Stomach (tissue), 4 donors: Measurements from ENCODE around the gene GNB5.

Experiments
- EP300 ChIP-seq: sonication (generic); formaldehyde crosslinking; IDR thresholded peaks from one replicate; pipeline ENCODE4 v1.6.1; 2017; ENCODE audit warnings: antibody characterized with exemption
- TF ChIP-seq, protein P1 (sequence below), 7 experiments: fragments of 450-650 bp in 4 of 7; fragments of 200-600 bp in 3 of 7; sonication (generic) in 3 of 7; IDR thresholded peaks; one replicate each; pipeline ENCODE4 v1.5.1; 2016 to 2019; ENCODE audit warnings: antibody characterized with exemption in 7 of 7, control low read depth in 2 of 7, mild to moderate bottlenecking in 1 of 7

DNA sequence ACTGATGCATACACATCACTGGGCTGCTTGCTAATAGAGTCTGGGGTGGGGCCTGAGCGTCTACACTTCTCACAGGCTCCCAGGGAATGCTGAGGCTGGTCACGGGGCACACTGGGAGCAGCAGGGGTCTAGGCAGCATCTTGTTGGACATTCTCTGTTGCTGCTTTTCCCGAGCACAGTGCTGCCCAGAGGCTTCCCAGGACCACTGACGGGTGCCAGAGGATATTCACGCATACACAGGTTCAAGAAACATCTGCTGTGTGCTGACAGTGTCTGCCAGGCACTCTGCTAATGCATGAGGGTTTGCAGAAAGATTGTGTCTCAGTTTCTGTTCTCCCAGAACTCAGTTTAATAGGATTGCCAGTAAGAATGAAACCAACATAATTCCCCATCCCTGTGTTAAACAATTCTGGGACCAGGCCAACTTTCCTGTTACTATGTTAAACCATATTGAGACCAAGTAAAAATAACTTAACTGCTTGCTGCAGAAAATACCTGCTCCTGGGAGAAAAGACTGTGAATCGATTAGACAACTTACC, 54.7 kb downstream of the GNB5 start:
- TF ChIP-seq, protein P1, sequence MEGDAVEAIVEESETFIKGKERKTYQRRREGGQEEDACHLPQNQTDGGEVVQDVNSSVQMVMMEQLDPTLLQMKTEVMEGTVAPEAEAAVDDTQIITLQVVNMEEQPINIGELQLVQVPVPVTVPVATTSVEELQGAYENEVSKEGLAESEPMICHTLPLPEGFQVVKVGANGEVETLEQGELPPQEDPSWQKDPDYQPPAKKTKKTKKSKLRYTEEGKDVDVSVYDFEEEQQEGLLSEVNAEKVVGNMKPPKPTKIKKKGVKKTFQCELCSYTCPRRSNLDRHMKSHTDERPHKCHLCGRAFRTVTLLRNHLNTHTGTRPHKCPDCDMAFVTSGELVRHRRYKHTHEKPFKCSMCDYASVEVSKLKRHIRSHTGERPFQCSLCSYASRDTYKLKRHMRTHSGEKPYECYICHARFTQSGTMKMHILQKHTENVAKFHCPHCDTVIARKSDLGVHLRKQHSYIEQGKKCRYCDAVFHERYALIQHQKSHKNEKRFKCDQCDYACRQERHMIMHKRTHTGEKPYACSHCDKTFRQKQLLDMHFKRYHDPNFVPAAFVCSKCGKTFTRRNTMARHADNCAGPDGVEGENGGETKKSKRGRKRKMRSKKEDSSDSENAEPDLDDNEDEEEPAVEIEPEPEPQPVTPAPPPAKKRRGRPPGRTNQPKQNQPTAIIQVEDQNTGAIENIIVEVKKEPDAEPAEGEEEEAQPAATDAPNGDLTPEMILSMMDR (IDR thresholded peaks at IDR 0.05), result no peak
- TF ChIP-seq EP300, result no peak
